SK-N-SH treated with all-trans-retinoic acid at 6 μM for 48 hours (cell line): ENCODE measurements around the gene FOXJ3.

Source experiments
- ARNTL ChIP-seq: fragments of 450-650 bp; formaldehyde crosslinking; IDR thresholded peaks from 2 replicates; pipeline ENCODE4 v1.5.0; 2020; ENCODE audit warnings: low read depth, mild to moderate bottlenecking, moderate library complexity, borderline replicate concordance
- CREB5 ChIP-seq: fragments of 250-450 bp; sonication (Bioruptor Pico); IDR thresholded peaks from 2 replicates; pipeline ENCODE4 v1.5.1; 2020; ENCODE audit warnings: low read depth, mild to moderate bottlenecking, moderate library complexity
- CSDC2 ChIP-seq: fragments of 250-450 bp; sonication (Bioruptor Pico); IDR thresholded peaks from 2 replicates; pipeline ENCODE4 v1.5.0; 2020; ENCODE audit warnings: mild to moderate bottlenecking, moderate library complexity
- CSRNP3 ChIP-seq: fragments of 250-450 bp; sonication (Bioruptor Pico); IDR thresholded peaks from 2 replicates; pipeline ENCODE4 v1.5.1; 2021; ENCODE audit warnings: mild to moderate bottlenecking, moderate library complexity
- PATZ1 ChIP-seq: fragments of 250-450 bp; sonication (Bioruptor Pico); IDR thresholded peaks from 2 replicates; pipeline ENCODE4 v1.8.0; 2020; ENCODE audit warnings: mild to moderate bottlenecking, moderate library complexity, borderline replicate concordance
- RARB ChIP-seq: fragments of 250-450 bp; sonication (Bioruptor Pico); IDR thresholded peaks from 2 replicates; pipeline ENCODE4 v1.8.0; 2021; ENCODE audit warnings: mild to moderate bottlenecking, moderate library complexity
- TCF4 ChIP-seq: fragments of 250-450 bp; sonication (Bioruptor Pico); IDR thresholded peaks from 2 replicates; pipeline ENCODE4 v1.8.0; 2021; ENCODE audit warnings: mild to moderate bottlenecking, moderate library complexity, borderline replicate concordance
- TOX ChIP-seq: fragments of 250-450 bp; sonication (Bioruptor Pico); IDR thresholded peaks from 2 replicates; pipeline ENCODE4 v1.8.0; 2021; ENCODE audit warnings: mild to moderate bottlenecking, moderate library complexity, borderline replicate concordance
- ZFP30 ChIP-seq: fragments of 450-650 bp; formaldehyde crosslinking; IDR thresholded peaks from 2 replicates; pipeline ENCODE4 v1.5.0; 2022; ENCODE audit warnings: mild to moderate bottlenecking, moderate library complexity
- ZNF70 ChIP-seq: fragments of 450-650 bp; formaldehyde crosslinking; IDR thresholded peaks from 2 replicates; pipeline ENCODE4 v1.5.0; 2020; ENCODE audit warnings: mild to moderate bottlenecking, moderate library complexity
- TF ChIP-seq, protein P1 (sequence below): fragments of 250-450 bp; sonication (Bioruptor Pico); IDR thresholded peaks from 2 replicates; pipeline ENCODE4 v1.8.0; 2021; ENCODE audit warnings: low read depth, mild to moderate bottlenecking, moderate library complexity, borderline replicate concordance

GRCh38 chr1:42152907-42153600 is 182.0 kb downstream of the FOXJ3 start, which contains the start of gene GUCA2B:
- TF ChIP-seq PATZ1 (CRISPR knock-in tag) (no peak), ZNF70 (no peak), TOX (CRISPR knock-in tag) (no peak), CSRNP3 (CRISPR knock-in tag) (no peak), CREB5 (no peak), CSDC2 (CRISPR knock-in tag) (no peak), TCF4 (no peak), ARNTL (no peak), RARB (CRISPR knock-in tag) (no peak), ZFP30 (CRISPR knock-in tag) (no peak)
- TF ChIP-seq, protein P1, sequence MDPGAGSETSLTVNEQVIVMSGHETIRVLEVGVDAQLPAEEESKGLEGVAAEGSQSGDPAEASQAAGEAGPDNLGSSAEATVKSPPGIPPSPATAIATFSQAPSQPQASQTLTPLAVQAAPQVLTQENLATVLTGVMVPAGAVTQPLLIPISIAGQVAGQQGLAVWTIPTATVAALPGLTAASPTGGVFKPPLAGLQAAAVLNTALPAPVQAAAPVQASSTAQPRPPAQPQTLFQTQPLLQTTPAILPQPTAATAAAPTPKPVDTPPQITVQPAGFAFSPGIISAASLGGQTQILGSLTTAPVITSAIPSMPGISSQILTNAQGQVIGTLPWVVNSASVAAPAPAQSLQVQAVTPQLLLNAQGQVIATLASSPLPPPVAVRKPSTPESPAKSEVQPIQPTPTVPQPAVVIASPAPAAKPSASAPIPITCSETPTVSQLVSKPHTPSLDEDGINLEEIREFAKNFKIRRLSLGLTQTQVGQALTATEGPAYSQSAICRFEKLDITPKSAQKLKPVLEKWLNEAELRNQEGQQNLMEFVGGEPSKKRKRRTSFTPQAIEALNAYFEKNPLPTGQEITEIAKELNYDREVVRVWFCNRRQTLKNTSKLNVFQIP = no peak
